ENCODE results near the gene ZNF865. TPM values are rescaled to one million over a fixed set of nuclear protein-coding genes. Genes with fewer than 3 reads are reported as not detected.

Gene ZNF865
- total and polyA plus RNA-seq, 2 donors (not counting 3 experiments of a cell fraction or from before 2014, with no cell fraction given): 4.0 to 10.1 TPM

DNA sequence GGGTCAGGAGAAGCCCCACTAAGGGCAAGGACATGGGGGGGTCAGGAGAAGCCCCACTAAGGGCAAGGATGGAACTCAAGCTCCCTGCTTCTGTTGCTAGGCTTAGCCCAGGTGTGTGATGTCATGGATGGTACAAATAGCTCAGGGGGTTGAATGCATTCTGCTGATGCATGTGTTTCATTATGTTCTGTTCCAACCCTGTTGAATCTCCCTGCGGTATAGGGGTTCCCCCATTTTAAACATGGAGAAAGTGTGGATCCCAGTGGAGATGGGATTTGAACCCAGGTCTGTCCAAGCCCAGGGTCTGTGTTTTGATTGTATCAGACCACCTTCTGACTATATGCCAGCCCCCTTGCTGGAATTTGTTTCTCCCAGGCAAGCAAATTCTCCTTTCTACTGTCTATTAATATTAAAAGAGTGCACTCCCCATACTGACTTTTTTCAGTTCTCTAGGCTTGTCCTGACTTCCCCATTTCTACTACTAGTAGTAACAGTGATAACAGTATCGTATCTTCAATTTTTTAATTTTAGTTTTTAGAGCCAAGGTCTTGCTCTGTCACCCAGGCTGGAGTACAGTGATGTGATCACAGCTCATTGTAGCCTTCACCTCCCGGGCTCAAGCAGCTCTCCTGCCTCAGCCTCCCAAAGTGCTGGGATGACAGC is 6.7 kb downstream of the ZNF865 start:
- H4K20me1 ChIP-seq (replicated peaks; ENCODE audit: control insufficient read depth, extremely low read depth, insufficient read depth, low read length): no peaks in the 10 kb centered on the region
- no peak for FAIRE-seq
- ChIA-PET CTCF (interaction anchor here (1.3 kb wide), 1 partner anchor 20 kb away, joined by 4 read pairs; no protein-coding TSS in a partner anchor), POLR2A (no interaction called here)
- H3K36me3 ChIP-seq (ENCODE audit: control insufficient read depth in 2 of 2, extremely low read depth in 1 of 2, insufficient read depth in 2 of 2, low read length in 2 of 2): peaks cover 2 to 24% of the 10 kb centered on the region in 2 experiments
- H3K9me3 ChIP-seq (replicated peaks; ENCODE audit: control insufficient read depth, insufficient read depth, low read length): no peaks in the 10 kb centered on the region
- H3K4me3 ChIP-seq (replicated peaks in 1 of 3; ENCODE audit: insufficient read depth in 1 of 3, low read depth in 1 of 3, low read length in 3 of 3): no peak overlapping the region
- no TSS peak for BruUV-seq (replicated peaks)
- H2AFZ ChIP-seq (ENCODE audit: low read depth, low read length): no peak overlapping the region
- no peaks in the 10 kb centered on the region for H3K27me3 ChIP-seq (ENCODE audit: control insufficient read depth in 2 of 2, insufficient read depth in 2 of 2, low read length in 2 of 2)
- H3K9ac ChIP-seq (replicated peaks; ENCODE audit: extremely low read depth, insufficient read depth, low read length): no peak overlapping the region
- H3K27ac ChIP-seq (ENCODE audit: insufficient read depth, low read depth, low read length): no peak overlapping the region
- TF ChIP-seq JUN (IDR thresholded peaks at IDR 0.05; ENCODE audit: borderline replicate concordance, insufficient read depth, insufficient read length, low read depth) (no peak), POLR2AphosphoS5 (IDR thresholded peaks at IDR 0.05; ENCODE audit: insufficient read depth, low read depth, low read length) (no peak), GATA2 (IDR thresholded peaks at IDR 0.05; ENCODE audit: insufficient read depth, insufficient read length, low read depth, low read length) (no peak)
- TF ChIP-seq, protein P1, sequence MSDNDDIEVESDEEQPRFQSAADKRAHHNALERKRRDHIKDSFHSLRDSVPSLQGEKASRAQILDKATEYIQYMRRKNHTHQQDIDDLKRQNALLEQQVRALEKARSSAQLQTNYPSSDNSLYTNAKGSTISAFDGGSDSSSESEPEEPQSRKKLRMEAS (IDR thresholded peaks at IDR 0.05; ENCODE audit: insufficient read depth, insufficient read length): no peak
- H3K4me2 ChIP-seq (ENCODE audit: insufficient read depth, low read length): no peak overlapping the region
- no peaks in the 10 kb centered on the region for H3K4me1 ChIP-seq (ENCODE audit: control insufficient read depth, extremely low read depth, insufficient read depth, low read length)
- dilution Hi-C loops (cut with MboI; ENCODE audit: extremely low pct_ligation_motif_present, low sequenced_read_pairs): no loop called here
- no peak for DNase-seq (ENCODE audit: low read depth, low spot score)
- peaks cover 21% of the 10 kb centered on the region for H3K79me2 ChIP-seq (ENCODE audit: control insufficient read depth, insufficient read depth, low read length)
- H3K9me1 ChIP-seq (replicated peaks; ENCODE audit: control insufficient read depth, extremely low read depth, insufficient read depth, low read length): no peaks in the 10 kb centered on the region
- intact Hi-C loops (cut with micrococcal nuclease): no loop called here

DNA sequence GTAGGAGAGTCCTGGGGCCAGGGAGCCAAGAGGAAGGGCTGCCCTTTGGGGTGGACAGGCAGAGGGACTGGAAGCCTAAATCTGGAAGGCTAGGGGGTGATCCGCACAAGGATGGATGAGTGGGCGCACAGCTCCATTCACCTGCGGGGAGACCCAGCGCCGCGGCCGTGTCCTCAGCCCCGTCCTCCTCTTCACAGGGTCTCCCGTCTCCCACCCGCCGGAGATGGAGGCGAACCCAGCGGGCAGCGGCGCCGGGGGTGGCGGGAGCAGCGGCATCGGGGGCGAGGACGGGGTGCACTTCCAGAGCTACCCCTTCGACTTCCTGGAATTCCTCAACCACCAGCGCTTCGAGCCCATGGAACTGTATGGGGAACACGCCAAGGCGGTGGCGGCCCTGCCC is 7.9 kb downstream of the ZNF865 start:
- Histone ChIP-seq H3K4me2 (ENCODE audit: insufficient read depth, low read length) (no peak overlapping the region), H3K9me1 (replicated peaks; ENCODE audit: control insufficient read depth, extremely low read depth, insufficient read depth, low read length) (no peaks in the 10 kb centered on the region), H3K36me3 (ENCODE audit: control insufficient read depth in 2 of 2, extremely low read depth in 1 of 2, insufficient read depth in 2 of 2, low read length in 2 of 2) (peaks cover 2 to 24% of the 10 kb centered on the region in 2 experiments), H3K4me1 (ENCODE audit: control insufficient read depth, extremely low read depth, insufficient read depth, low read length) (peaks cover 2% of the 10 kb centered on the region), H3K27me3 (ENCODE audit: control insufficient read depth in 2 of 2, insufficient read depth in 2 of 2, low read length in 2 of 2) (no peaks in the 10 kb centered on the region), H3K4me3 (replicated peaks in 1 of 3; ENCODE audit: insufficient read depth in 1 of 3, low read depth in 1 of 3, low read length in 3 of 3) (no peak overlapping the region), H3K9me3 (replicated peaks; ENCODE audit: control insufficient read depth, insufficient read depth, low read length) (no peaks in the 10 kb centered on the region), H3K27ac (ENCODE audit: insufficient read depth, low read depth, low read length) (no peak overlapping the region), H3K79me2 (ENCODE audit: control insufficient read depth, insufficient read depth, low read length) (peaks cover 16% of the 10 kb centered on the region), H3K9ac (replicated peaks; ENCODE audit: extremely low read depth, insufficient read depth, low read length) (no peak overlapping the region), H4K20me1 (replicated peaks; ENCODE audit: control insufficient read depth, extremely low read depth, insufficient read depth, low read length) (no peaks in the 10 kb centered on the region), H2AFZ (ENCODE audit: low read depth, low read length) (no peak overlapping the region)
- ChIA-PET CTCF (interaction anchor here (1.0 to 1.3 kb wide), 2 partner anchors 19 to 109 kb away, joined by 3 to 4 read pairs; no protein-coding TSS in a partner anchor), POLR2A (no interaction called here)
- TF ChIP-seq POLR2A (IDR thresholded peaks at IDR 0.05; ENCODE audit: low read depth, low read length): no peak
- intact Hi-C loops (cut with micrococcal nuclease) (no loop called here), dilution Hi-C loops (cut with MboI; ENCODE audit: extremely low pct_ligation_motif_present, low sequenced_read_pairs) (no loop called here)
- no peak for FAIRE-seq
- no peak for DNase-seq (ENCODE audit: low read depth, low spot score)
- BruUV-seq (replicated peaks): no TSS peak
